H1 (cell line): Measurements from ENCODE around the gene LARP4B. TPM values are rescaled to one million over a fixed set of nuclear protein-coding genes. Genes with fewer than 3 reads are reported as not detected.

Source experiments
- CTCF ChIA-PET: fragments of 300-600 bp; sonication (Branson Sonifier 250); formaldehyde crosslinking; loops from one replicate; lab custom pipeline; 2021; ENCODE audit not compliant: partially characterized antibody; lab: Charles Lee
- POLR2A ChIA-PET: fragments of 300-600 bp; sonication (Branson Sonifier 250); formaldehyde crosslinking; loops from one replicate; lab custom pipeline; 2021; ENCODE audit warnings: inconsistent platforms; ENCODE audit not compliant: partially characterized antibody; lab: Charles Lee
- DNase-seq, 2 experiments: peaks; one replicate each; pipeline versions ENCODE4 v3.0.0 to v3.0.0-alpha.2; 2010 to 2022; ENCODE audit warnings: low spot score in 2 of 2, low read depth in 1 of 2, mixed read lengths in 1 of 2
- FAIRE-seq: peaks from 2 replicates; lab custom pipeline; 2011; peaks lifted over from hg19 to GRCh38; lab: Jason Lieb, UNC
- H2AFZ ChIP-seq: 2 replicates; pipeline ENCODE4 v1.8.1; 2012; ENCODE audit warnings: low read length, inconsistent platforms
- H2AK5ac ChIP-seq: 2 replicates; pipeline ENCODE4 v1.6.1; 2013; ENCODE audit warnings: low read depth, low read length
- H2BK120ac ChIP-seq: replicated peaks from 2 replicates; pipeline ENCODE3; 2013; ENCODE audit warnings: low read depth, low read length, inconsistent platforms
- H2BK12ac ChIP-seq: 2 replicates; pipeline ENCODE4 v1.6.1; 2013; ENCODE audit warnings: low read depth, low read length
- H2BK15ac ChIP-seq: 2 replicates; pipeline ENCODE4 v1.6.1; 2013; ENCODE audit warnings: low read length
- H2BK20ac ChIP-seq: 2 replicates; pipeline ENCODE4 v1.6.1; 2013; ENCODE audit warnings: low read length
- H2BK5ac ChIP-seq: 2 replicates; pipeline ENCODE4 v1.6.1; 2013; ENCODE audit warnings: low read depth, low read length
- H3K14ac ChIP-seq: 2 replicates; pipeline ENCODE4 v1.6.1; 2013; ENCODE audit warnings: inconsistent platforms; ENCODE audit not compliant: insufficient read length
- H3K18ac ChIP-seq: 2 replicates; pipeline ENCODE4 v1.6.1; 2013; ENCODE audit warnings: low read length; ENCODE audit errors: extremely low read depth
- H3K23ac ChIP-seq: 2 replicates; pipeline ENCODE4 v1.6.1; 2013; ENCODE audit warnings: inconsistent platforms; ENCODE audit not compliant: insufficient read length
- H3K23me2 ChIP-seq: 2 replicates; pipeline ENCODE4 v1.6.1; 2013; ENCODE audit warnings: low read depth, low read length
- H3K27ac ChIP-seq: 2 replicates; pipeline ENCODE4 v1.6.1; 2011; ENCODE audit warnings: low read depth, low read length, inconsistent platforms
- H3K27me3 ChIP-seq, 4 experiments: replicated peaks in 1 of 4; 1 replicate in 1 of 4; 2 replicates in 3 of 4; pipeline versions ENCODE4 v1.6.1 to v1.8.1; 2011 to 2013; ENCODE audit warnings: low read length in 3 of 4, mild to moderate bottlenecking in 3 of 4, inconsistent platforms in 2 of 4, mixed read lengths in 2 of 4, moderate library complexity in 1 of 4; ENCODE audit not compliant: control insufficient read depth in 3 of 4, insufficient read depth in 3 of 4; ENCODE audit errors: extremely low read depth in 1 of 4
- H3K36me3 ChIP-seq, 4 experiments: 2 replicates each; pipeline versions ENCODE4 v1.6.1 to v1.8.1; 2011 to 2013; ENCODE audit warnings: mild to moderate bottlenecking in 4 of 4, low read length in 3 of 4, moderate library complexity in 2 of 4, control low read depth in 1 of 4, inconsistent platforms in 1 of 4; ENCODE audit not compliant: insufficient read depth in 4 of 4, control insufficient read depth in 2 of 4
- H3K4ac ChIP-seq: replicated peaks from 2 replicates; pipeline ENCODE3; 2013; ENCODE audit warnings: low read length, low read depth, mixed read lengths, inconsistent platforms; ENCODE audit not compliant: insufficient read length
- H3K4me1 ChIP-seq, 4 experiments: replicated peaks in 1 of 4; 1 replicate in 1 of 4; 2 replicates in 3 of 4; pipeline versions ENCODE4 v1.6.1 to v1.8.1; 2011 to 2013; ENCODE audit warnings: low read length in 3 of 4, inconsistent platforms in 2 of 4, mixed read lengths in 1 of 4; ENCODE audit not compliant: insufficient read depth in 4 of 4, control insufficient read depth in 3 of 4
- H3K4me2 ChIP-seq, 2 experiments: 2 replicates each; pipeline versions ENCODE4 v1.6.1 to v1.8.1; 2011 to 2013; ENCODE audit warnings: low read depth in 2 of 2, low read length in 2 of 2, control low read depth in 1 of 2, inconsistent platforms in 1 of 2, mild to moderate bottlenecking in 1 of 2; ENCODE audit not compliant: insufficient read depth in 1 of 2
- H3K4me3 ChIP-seq, 4 experiments: fragments of 200-600, 300-600 bp in 1 of 4; sonication (generic), shearing (Covaris generic), sonication (Bioruptor Twin) in 1 of 4; 2 replicates each; pipeline versions ENCODE4 v1.5.1 to v1.8.1; 2011 to 2016; ENCODE audit warnings: low read length in 4 of 4, low read depth in 3 of 4, control low read depth in 2 of 4, inconsistent platforms in 2 of 4, mild to moderate bottlenecking in 2 of 4, mixed read lengths in 1 of 4, moderate library complexity in 1 of 4; ENCODE audit not compliant: insufficient read depth in 2 of 4; ENCODE audit errors: extremely low read depth in 1 of 4
- H3K56ac ChIP-seq: replicated peaks from 2 replicates; pipeline ENCODE3; 2013; ENCODE audit warnings: low read depth, mild to moderate bottlenecking, mixed read lengths, low read length, inconsistent platforms; ENCODE audit not compliant: insufficient read length
- H3K79me1 ChIP-seq: 2 replicates; pipeline ENCODE4 v1.6.1; 2013; ENCODE audit warnings: low read depth, low read length, control low read depth
- H3K79me2 ChIP-seq, 2 experiments: 2 replicates each; pipeline versions ENCODE4 v1.6.1 to v1.8.1; 2012 to 2013; ENCODE audit warnings: low read length in 2 of 2, mild to moderate bottlenecking in 2 of 2, inconsistent platforms in 1 of 2; ENCODE audit not compliant: insufficient read depth in 2 of 2, control insufficient read depth in 1 of 2
- H3K9ac ChIP-seq, 4 experiments: replicated peaks in 1 of 4; 1 replicate in 1 of 4; 2 replicates in 3 of 4; pipeline versions ENCODE4 v1.6.1 to v1.8.1; 2011 to 2013; ENCODE audit warnings: low read depth in 3 of 4, low read length in 3 of 4, control low read depth in 2 of 4, mild to moderate bottlenecking in 2 of 4, moderate library complexity in 2 of 4, inconsistent platforms in 1 of 4; ENCODE audit errors: extremely low read depth in 1 of 4
- H3K9me3 ChIP-seq, 2 experiments: 2 replicates each; pipeline versions ENCODE4 v1.6.1 to v1.8.1; 2012 to 2013; ENCODE audit warnings: mild to moderate bottlenecking in 2 of 2, moderate library complexity in 2 of 2, control low read depth in 1 of 2, inconsistent platforms in 1 of 2, low read depth in 1 of 2, low read length in 1 of 2, mixed read lengths in 1 of 2; ENCODE audit not compliant: insufficient read depth in 2 of 2
- H4K20me1 ChIP-seq, 2 experiments: replicated peaks in 1 of 2; 2 replicates each; pipeline versions ENCODE3 to v1.8.1; 2011 to 2013; ENCODE audit warnings: inconsistent platforms in 2 of 2, low read length in 2 of 2, mild to moderate bottlenecking in 1 of 2; ENCODE audit not compliant: insufficient read depth in 2 of 2, control insufficient read depth in 1 of 2
- H4K5ac ChIP-seq: 2 replicates; pipeline ENCODE4 v1.6.1; 2013; ENCODE audit warnings: low read length, low read depth, mixed read lengths, inconsistent platforms; ENCODE audit not compliant: insufficient read length
- H4K8ac ChIP-seq: 2 replicates; pipeline ENCODE4 v1.8.0; 2013; ENCODE audit warnings: mild to moderate bottlenecking, moderate library complexity, low read length, inconsistent platforms; ENCODE audit not compliant: insufficient read depth; ENCODE audit errors: extremely low read depth
- H4K91ac ChIP-seq: replicated peaks from 2 replicates; pipeline ENCODE3; 2013; ENCODE audit warnings: low read length, mixed read lengths, inconsistent platforms; ENCODE audit not compliant: insufficient read length
- KDM4A ChIP-seq: IDR thresholded peaks from one replicate; pipeline ENCODE4 v1.7.1; 2012; ENCODE audit warnings: low read depth, mild to moderate bottlenecking, moderate library complexity, low read length, inconsistent platforms; ENCODE audit not compliant: severe bottlenecking
- TAF1 ChIP-seq: IDR thresholded peaks from 2 replicates; pipeline ENCODE4 v1.6.1; 2011; ENCODE audit warnings: mild to moderate bottlenecking, low read depth, low read length
- WGBS, 2 experiments: shearing (Covaris generic) in 1 of 2; methylation state at CpG; one replicate each; pipeline versions ENCODE4 v1.1.6 to v1.1.7; 2013 to 2015; ENCODE audit warnings: low lambda C conversion rate in 2 of 2, mixed read lengths in 2 of 2, inconsistent platforms in 1 of 2, low coverage in 1 of 2, missing lambda C conversion rate in 1 of 2; ENCODE audit not compliant: insufficient replicate concordance in 2 of 2, insufficient coverage in 1 of 2, insufficient read length in 1 of 2; ENCODE audit errors: extremely low coverage in 1 of 2, missing lambda C conversion rate in 1 of 2; 5-methylcytosine and 5-hydroxymethylcytosine counted together
- polyA plus RNA-seq, 7 experiments: library from polyadenylated mRNA; depleted of rRNA in 3 of 7; stranded (reverse) in 5 of 7; unstranded in 2 of 7; fragments of >200 nt in 5 of 7; fragments of 200-250 nt in 2 of 7; gene quantifications; 1 replicate in 5 of 7; 2 replicates in 1 of 7; 4 replicates in 1 of 7; pipeline versions ENCODE4 v1.2.1 to v1.2.3, GENCODE V29; 2011 to 2013; ENCODE audit warnings: missing spikeins in 2 of 7, mixed read lengths in 2 of 7
- total RNA-seq: library from RNA; stranded (reverse); fragmentation: NEBNext Ultra II Directional; extraction: Animal tissue kit (Norgen Biotek cat#: 25700); gene quantifications from 2 replicates; pipeline ENCODE4 v1.2.1, GENCODE V29; 2021
- TF ChIP-seq, protein P1 (sequence below): IDR thresholded peaks from 2 replicates; pipeline ENCODE4 v1.6.1; 2012; ENCODE audit warnings: inconsistent platforms

Gene LARP4B
- total and polyA plus RNA-seq, 2 of the 8 experiments (the other 6 are each of a cell fraction or from before 2014, with no cell fraction given) = 20.1 to 78.6 TPM

GRCh38 chr10:785089-785860 is 146.2 kb downstream of the LARP4B start:
- H3K14ac ChIP-seq = no peak overlapping the region
- peak overlapping the region; percentile 60 for H3K18ac ChIP-seq
- TF ChIP-seq KDM4A = peak; percentile 6
- TF ChIP-seq TAF1 = no peak
- TF ChIP-seq, protein P1, sequence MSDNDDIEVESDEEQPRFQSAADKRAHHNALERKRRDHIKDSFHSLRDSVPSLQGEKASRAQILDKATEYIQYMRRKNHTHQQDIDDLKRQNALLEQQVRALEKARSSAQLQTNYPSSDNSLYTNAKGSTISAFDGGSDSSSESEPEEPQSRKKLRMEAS = 0 out of 2 replicates have a peak, but pooled peaks have one; percentile 21
- POLR2A ChIA-PET = interaction anchor here (0.6 to 1.1 kb wide), 2 partner anchors 20 to 364 kb away, joined by 3 read pairs; no protein-coding TSS in a partner anchor
- WGBS, 2 experiments = 68% methylated on average over 26 of the region's 32 CpGs; no CpG with 5 or more reads in 1 of the 2 experiments
- H3K4me3 ChIP-seq = peak overlapping the region; percentile 23 to 58 (median 38)
- peak in 1 of 2 experiments; percentile 65 for DNase-seq
- H4K8ac ChIP-seq = peak overlapping the region; percentile 79
- H3K79me2 ChIP-seq = no peaks in the 10 kb centered on the region
- peaks cover 4% of the 10 kb centered on the region; the same call in 1 of the 2 replicates for H3K23me2 ChIP-seq
- no peaks in the 10 kb centered on the region for H3K79me1 ChIP-seq
- H3K27ac ChIP-seq = no peak overlapping the region
- H3K4ac ChIP-seq = no peak overlapping the region
- H2AFZ ChIP-seq = no peak overlapping the region
- H3K9ac ChIP-seq = 0 out of 7 replicates have a peak overlapping the region, but pooled peaks of 1 of the 4 experiments have one; percentile 14
- H3K9me3 ChIP-seq = no peaks in the 10 kb centered on the region
- no peak overlapping the region for H4K5ac ChIP-seq
- peaks cover 2 to 18% (median 10%) of the 10 kb centered on the region in 4 experiments; a peak in 6 of 7 replicates for H3K27me3 ChIP-seq
- H3K4me2 ChIP-seq = peak overlapping the region; percentile 62 to 77
- CTCF ChIA-PET = interaction anchor here (0.6 to 2.5 kb wide), 10 partner anchors 9 to 330 kb away, joined by 3 to 10 read pairs (median 4); no protein-coding TSS in a partner anchor
- FAIRE-seq = no peak
- no peaks in the 10 kb centered on the region for H4K20me1 ChIP-seq
- peaks cover 0 to 8% (median 1%) of the 10 kb centered on the region in 4 experiments; a peak in 3 of 7 replicates for H3K4me1 ChIP-seq
- H2BK5ac ChIP-seq = no peak overlapping the region
- H4K91ac ChIP-seq = no peak overlapping the region
- no peak overlapping the region for H2BK15ac ChIP-seq
- H2AK5ac ChIP-seq = no peak overlapping the region
- no peak overlapping the region for H3K23ac ChIP-seq
- no peak overlapping the region for H3K56ac ChIP-seq
- no peaks in the 10 kb centered on the region for H3K36me3 ChIP-seq
- no peak overlapping the region for H2BK20ac ChIP-seq
- H2BK120ac ChIP-seq = no peak overlapping the region
- no peak overlapping the region for H2BK12ac ChIP-seq
